ENCODE data around the gene RREB1.
A peak's percentile ranks its signal among the peaks of the same experiment; 100 is the strongest.

RREB1 gene

DNA sequence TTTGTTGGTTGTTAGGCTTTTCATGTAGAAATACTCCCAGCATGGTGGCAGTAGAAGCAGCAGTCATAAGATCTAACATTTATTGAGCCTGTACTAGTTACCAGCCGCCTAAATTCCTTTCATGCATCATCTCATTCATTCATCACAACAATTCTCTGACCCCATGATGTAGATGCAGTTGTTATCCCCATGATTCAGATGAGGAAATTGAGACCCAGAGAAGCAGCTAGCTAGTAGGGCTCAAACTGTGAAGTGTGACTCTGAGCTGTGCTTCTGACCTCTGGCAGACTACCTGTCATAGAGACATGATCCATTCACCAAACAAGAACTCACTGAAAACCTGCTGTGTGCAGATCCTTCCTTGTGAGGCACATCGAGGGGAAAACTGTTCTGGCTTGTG is 16.9 kb downstream of the RREB1 start:
- no peak for DNase-seq

DNA sequence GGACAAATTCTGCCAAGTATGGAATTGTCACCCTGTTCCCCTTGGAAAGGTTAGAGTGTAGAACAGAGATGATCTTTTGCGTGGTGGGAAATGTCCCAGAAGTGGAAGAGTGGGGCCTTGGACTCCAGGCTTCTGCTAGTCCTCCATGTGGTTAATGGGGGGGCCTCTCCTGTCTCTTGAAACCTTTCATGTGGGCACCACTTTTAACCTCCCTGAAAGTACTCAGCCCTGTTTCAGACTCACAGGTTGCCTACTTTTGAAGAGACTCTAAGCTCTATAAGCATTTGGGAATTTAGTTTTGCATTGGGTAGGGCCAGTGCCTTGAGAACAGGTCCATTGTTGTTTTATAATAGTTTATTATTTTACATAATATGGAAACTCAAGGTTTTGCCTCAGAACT is 17.5 kb downstream of the RREB1 start:
- DNase-seq = no peak

DNA sequence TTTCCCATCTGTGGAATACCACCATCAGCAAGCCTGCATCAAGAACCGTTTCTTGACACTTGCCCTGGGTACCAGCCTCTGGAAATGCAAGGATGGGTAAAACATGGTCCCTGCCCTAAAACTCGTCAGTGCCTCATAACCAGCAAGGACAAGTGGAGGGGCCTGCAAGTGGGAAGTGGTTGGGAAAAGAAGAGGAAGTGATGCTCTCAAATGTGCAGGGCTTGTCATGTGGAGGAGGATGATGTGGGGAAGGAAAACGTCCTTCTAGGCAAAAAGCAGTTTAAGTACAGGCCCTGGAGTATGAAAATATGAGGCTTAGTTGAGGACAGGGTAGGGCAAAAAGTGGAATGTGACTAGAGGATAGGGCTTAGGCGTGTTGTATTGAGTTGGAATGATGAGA is 19.0 kb downstream of the RREB1 start:
- DNase-seq = no peak

DNA sequence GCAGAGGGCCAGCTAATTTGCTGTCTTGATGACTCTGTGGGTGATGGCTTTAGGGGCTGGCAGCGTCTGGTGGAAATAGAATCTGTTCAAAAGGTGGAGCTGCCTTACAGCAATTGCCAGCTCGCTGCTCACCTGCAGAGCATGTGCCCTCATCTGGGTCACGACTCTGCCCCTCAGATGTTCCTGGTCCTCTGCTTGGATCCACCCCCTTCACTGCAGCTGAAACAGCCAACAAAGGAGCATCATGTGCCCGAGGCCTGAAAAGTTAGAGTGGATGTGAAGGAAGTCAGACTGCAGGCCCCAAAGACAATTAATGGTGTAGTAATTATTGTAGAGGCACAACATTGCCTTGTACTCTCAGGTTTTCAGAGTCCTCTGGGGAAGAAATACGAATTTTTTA is 19.9 kb downstream of the RREB1 start:
- DNase-seq = no peak

DNA sequence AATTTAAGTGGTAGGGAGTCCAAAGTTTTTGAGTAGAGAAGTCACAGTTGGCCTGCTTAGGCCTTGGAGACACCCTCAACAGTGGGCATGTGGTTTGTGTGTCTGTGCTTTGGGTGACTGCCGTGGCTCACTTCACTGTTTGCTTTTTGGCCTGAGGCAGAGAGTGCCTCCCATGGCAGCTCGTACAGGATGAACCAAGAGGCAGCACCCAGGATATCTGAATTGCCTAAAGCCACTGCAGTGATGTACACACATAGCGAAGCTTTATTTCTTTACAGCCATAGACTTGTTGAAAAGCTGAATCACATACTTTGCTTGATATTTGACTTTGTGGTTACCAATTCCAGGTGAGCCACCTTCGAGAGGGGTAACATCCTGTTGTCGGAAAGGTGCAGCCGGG is 21.6 kb downstream of the RREB1 start:
- no peak for DNase-seq

DNA sequence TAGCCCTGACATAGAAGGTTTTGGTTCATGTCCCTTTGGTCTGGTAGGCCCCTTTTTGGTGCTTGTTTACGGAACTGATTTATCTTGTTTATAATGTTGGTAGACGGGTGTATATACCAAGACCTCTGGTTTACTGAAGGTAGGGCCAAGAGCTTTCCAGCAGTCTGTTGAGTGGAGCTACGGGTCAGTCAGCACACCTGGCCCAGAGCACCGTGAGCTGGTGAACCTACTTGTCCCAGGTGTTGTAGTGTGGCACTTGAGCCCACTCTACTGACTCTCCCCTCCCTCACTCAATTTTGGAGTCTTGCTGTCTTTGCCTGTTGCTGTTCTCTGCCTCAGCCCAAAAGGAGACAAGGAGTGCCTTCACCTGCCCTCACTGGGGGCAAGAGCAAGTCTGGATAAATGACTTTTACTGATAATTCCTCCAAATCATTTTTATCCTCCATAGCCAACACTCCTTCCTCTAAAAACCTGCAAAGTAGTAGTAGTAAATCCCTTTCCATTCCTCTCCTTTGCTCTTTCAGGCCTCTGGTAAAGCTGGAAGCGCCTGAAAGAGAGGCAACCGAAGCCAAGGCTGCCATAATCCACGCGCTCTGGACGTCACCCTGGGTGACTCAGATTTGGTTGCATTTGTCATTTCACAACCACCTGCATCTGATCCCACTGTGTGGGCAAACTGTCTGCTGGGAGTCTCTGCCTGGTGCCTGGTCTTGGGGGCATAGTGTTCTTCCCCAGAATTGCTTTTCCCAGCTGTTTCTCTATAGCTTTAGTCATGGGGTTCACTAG is 22.2 kb downstream of the RREB1 start:
- no peak for DNase-seq

DNA sequence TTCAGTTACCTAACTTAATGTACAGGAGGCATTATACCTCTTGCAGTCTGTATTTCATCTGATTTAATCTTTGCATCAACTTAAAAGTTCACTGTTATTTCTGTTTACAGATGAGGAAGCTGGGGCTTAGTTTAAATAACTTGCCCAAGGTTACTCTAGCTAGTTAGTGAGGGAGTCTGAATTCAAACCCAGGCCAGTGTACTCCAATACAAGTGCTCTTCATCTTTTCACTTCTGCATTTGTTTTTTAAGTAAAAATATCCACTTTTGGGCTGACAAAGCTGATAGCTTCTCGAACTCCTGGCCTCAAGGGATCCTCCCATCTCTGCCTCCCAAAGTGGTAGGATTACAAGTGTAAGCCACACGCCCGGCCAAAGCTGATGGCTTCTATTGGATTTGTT is 23.6 kb downstream of the RREB1 start:
- no peak for DNase-seq

DNA sequence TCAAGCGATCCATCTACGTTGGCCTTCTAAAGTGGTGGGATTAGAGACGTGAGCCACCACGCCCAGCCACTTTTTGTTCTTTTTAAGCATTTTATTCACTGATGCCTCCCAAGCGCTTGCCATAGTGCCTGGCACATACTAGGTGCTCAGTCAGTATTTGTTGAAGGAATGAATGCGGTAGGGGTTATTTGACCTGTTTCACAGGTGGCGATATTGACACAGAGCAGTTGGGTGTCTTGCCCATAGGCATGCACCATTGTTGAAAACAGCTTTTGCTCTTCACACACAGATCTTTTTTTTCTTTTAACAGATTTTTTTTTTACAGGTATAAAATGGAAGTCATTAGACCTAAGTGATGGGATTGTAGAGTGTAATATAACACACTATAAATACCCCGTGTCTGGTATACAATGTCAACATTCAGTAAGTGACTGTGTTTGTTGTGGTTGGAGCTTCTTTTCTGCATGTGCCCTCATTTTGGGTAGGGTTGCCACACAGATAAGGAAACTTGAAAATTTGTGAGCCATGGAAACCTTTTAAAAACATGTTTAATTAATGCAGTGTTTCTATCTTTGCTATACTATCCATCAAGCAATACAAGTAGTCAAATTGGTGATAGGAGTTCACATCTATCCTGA is 24.8 kb downstream of the RREB1 start:
- no peak for DNase-seq

DNA sequence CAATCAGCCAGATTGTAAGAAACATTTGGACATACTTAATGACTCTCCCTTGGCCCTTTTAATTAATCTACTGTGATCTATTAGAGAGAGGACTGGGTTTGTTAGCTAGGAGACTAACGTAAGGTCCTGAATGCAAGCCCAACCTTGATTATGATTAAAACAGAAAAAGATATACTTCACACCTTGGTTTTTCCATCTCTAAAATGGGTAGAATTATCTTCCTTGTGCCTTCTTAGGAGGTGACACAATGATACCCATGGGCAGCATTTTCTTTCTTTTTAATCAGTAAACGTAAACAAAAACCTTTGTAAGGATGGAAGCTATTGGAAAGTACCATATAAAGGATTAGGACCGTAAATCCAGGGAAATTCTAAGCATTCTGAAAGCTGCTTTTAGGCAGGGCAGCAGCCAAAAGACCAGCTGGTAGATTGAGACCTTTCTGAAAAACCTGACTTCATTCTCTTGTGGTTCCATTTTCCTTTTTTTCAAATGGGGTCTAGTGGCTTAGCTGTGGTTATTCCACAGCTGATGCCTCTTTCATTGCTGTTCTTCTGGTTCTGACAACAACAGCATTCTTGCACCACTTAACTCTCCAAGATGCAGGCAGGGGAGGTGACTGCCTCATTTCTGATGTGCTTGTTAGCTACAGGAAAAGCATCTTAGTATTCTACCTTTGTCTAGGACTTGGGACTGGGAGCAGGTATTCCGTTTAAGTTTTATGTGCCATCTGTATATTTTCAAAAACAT is 27.4 kb downstream of the RREB1 start:
- DNase-seq = no peak

DNA sequence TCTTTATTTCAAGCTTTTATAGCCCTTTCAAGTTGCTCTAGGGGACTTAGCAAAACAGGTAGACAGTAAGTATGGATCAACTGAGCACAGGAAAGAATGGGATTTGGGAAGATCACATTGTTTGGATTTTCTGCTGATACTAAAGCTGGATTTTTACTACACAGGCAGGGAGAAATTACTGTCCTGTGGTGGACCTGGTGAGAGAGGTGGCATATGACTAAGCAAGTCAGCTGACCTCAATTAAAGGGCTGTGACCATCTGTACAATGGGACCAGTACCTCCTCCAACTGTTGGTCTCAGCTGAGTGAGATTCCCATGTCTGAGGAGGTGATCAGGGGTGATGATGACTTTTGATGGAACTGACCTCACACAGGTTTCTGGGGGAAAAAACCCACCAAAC is 28.0 kb downstream of the RREB1 start:
- DNase-seq = no peak

DNA sequence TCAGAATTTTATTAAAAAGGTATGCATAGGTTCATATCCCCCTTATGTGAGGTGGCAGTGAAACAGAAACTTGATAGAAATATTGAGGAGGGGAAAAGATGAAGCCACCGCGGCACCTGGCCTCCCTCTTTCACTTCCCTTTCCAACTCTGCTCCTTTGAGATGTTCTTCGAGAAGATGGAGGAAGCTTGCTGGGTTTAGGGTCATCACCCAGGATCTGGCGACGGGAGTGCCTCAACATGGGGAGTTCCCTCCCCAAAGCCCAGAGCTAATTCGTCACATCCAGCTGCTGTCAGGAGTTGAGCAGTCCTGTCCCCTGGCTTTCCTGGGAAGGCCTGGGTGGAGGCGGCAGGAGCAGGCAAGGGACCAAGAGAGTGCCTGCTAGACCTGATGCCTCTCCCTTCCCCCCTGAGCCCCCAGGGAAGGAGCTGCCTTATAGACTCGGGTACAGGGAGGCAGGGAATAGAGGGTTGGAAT is 29.1 kb downstream of the RREB1 start:
- no peak for DNase-seq

DNA sequence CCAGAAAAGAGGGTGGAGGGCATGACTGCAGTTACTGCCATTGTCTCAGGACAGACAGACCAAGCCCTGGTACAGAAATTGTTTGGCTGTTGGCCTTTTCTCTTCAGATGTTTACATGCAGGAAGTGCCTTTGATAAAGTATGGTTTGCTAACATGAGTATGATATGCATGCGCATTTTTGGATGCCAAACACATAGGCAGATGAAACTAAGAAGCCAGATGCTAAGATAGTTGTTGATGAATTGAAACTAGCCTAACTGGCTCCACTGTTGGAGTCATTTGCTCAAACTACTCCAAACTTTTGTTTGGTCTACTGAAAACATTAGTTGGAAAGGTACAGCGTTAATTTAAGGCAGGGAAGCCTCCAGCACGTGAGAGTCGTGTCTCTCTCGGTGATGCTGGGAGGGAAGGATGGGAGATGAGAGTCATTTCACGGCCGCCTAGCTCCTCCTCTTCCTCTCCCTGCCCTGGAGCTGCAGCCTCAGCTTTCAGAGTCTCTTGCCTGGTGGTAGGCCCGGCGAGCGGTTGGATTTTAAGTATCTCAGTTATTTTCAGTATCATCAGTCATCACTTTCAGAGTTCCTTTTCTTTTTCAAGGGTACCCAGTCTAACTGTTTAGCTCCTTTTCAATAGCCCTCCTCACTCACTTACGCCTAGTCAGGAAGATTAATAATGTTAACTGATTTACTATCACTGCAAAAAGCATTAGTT is 29.7 kb downstream of the RREB1 start:
- DNase-seq = peak in 2 of 4 experiments; percentile 15 to 24

DNA sequence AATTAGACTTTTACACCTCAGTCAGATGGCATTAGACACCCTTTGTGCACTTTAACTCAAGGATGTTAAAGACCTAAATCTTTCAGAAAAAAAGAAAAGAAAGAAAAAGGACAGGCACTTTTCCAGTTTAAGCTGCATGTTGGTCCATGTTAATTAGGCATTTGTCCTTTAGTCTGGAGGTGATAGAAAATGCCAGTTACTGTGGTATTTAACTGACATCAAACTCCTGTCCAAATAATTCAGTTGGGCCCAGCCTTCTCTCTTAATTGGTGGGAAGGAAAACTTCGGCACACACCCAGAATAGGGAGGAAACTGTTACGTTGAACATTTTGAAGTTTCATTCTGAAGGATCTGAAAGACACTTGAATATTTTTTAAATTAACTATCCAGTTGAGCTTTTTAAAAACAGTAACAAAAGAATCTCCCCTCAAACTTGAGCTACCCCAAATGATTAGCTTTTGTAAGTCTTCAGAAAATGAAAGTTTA is 30.3 kb downstream of the RREB1 start:
- DNase-seq = no peak

DNA sequence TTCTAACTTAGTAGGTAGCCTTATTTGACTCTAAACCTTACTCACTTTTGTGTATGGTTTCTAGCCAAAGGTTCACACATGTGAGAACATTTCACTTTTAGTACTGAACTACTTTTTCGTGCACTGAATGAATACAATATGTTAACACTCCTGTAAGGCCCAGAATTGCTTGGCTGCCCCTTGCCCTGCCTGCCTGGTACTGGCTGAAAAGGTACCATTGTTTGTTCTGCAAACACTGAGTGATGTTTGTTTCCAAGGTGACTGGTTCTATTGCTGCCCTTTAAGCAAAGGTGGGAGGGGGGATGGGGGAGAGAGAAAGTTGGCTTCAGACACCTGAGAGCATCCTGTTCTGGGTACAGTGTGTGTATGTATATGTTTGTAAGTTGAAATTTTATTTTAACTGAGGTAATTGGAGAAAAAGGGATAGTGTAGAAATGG is 31.2 kb downstream of the RREB1 start:
- DNase-seq = no peak

DNA sequence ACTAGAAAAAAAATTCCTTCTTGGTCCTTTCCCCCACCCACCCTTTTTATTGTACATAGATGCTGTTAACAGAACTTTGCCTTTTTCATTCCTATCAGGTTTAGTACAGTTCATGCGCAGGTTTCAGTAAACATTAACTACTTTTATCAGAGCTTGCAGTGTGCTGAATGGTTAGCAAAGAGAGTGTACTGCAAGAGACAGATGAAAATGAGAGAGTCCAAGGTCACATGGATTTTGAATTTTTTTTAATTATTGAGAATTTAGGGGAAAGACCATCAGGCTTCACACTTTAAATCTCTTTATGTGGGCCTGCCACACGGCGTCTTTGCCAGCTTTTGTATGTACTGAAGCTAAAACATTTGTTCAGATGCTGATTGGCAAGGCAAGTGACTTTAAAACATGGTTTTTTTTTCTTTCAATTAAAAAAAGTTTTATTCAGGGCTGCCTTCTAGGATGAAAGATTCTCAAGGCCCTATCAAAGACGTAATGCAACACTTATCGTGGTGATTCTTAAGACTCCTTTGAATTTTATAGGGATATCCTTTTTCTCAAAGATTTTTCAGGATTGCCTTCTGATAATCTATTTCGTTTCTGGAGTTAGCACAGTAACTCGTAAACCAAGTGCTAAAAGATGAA is 32.2 kb downstream of the RREB1 start:
- DNase-seq = no peak

DNA sequence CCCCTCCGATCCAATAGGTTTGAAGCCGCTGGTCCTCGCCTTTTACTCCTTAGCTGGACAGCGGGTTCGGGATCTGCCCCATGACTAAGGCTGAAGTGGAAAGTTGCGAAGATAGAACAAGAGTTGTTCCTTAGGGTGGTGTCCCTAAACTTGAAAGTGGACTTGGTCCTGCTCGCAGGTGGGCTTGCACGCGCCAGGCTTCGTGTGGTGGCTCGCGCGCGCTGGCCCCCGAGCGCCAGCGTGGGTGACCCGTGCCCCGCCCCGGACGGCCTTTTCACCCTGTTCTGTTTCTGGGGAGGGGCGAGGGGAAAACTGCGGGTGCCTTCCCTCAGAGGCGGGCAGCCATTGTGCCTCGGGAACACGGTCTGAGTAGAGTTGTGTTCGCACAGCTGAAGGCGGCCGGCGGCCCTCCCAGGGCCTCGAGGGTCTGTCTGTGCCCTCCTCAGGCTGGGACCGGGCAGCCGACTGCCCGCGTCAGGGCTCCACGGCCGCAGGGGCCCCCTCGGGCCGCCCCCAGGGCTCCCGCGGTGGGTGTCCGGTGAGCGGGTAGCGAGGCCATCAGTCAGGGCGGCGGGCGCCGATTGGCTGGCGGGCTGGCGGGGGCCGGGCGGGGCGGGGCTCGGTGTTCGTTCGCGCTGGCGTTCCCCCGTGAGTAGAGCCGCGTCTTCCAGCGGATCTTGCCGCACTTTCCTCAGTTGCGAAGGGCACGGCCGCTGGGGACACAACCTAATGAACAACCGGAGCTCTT is 33.0 kb downstream of the RREB1 start:
- DNase-seq = peak; percentile 65 to 69 (median 66)

DNA sequence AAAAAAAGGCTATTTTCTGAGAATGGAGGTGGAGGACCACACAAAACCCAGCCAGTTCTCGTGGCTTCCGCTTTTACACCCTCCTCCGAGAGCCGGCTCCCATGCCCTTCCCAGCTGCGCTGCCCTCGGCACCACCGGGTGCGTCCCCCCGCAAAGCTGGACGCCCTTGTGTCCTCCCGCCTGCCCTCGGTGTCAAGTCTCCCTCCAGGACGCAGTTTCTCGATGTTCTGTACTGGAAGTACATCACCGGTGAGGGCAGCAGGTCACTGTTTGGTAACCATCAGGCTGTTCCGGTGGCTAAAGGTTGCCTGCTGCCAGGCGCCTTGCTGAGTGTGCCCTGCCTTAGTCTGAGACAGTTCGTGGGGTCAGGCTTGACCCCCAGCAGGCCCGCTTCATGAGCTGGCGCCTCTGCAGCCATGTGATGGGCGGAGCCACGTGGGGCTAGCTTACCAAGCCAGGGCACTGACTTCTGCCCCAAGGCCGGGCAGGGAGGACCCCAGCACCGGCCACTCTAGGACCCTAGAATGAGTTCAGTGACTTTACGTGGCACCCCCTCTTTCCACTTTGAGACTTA is 34.6 kb downstream of the RREB1 start:
- DNase-seq = no peak

DNA sequence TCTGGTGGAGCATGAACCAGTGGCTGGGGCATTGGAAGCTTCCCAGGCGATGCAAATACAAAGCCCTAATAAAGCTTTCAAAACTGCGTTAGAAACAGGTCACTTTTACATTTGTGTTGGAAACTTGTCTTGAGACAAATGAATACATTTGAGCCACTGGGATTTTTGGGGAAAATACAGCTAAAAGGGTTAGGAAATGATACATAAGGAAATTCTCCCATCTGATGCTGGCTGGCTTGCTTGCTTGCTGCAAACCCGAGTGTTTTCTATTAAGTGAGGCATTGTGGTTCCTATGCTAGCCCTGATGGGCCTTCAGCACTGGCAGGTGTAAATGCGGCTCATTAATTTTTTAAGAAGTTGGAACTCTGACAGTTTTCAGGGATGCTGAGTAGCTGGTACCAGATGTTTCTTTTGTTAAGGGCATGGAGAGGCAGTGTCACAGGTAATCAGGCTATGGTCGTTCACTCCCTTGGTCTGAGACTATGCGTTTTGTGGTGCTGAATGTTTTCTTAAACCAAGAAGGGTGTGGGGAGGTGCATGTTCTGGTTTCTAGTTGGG is 35.2 kb downstream of the RREB1 start:
- no peak for DNase-seq

DNA sequence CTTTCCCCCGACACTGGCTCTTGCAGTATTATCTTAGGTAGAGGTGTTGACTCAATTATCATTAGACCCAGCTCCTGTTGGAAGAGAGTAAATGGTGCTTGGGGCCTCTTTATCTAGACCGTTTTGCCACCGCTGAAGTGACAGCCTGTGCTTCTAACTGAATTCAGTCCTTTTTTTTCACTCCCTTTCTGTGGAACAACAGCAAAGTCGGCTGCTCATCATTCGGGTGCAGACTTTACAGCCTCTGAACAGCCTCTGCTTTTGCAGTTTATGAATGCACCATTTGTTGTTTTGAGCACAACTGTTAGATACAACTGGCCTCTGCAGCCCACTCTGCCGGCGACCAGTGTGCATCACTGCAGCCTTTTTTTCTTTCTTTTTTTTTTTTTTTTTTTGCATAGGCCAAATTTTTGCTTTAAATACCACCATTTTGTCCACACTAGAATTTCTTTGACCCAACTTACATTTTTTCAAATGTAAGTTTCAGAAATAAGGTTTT is 35.8 kb downstream of the RREB1 start:
- no peak for DNase-seq

DNA sequence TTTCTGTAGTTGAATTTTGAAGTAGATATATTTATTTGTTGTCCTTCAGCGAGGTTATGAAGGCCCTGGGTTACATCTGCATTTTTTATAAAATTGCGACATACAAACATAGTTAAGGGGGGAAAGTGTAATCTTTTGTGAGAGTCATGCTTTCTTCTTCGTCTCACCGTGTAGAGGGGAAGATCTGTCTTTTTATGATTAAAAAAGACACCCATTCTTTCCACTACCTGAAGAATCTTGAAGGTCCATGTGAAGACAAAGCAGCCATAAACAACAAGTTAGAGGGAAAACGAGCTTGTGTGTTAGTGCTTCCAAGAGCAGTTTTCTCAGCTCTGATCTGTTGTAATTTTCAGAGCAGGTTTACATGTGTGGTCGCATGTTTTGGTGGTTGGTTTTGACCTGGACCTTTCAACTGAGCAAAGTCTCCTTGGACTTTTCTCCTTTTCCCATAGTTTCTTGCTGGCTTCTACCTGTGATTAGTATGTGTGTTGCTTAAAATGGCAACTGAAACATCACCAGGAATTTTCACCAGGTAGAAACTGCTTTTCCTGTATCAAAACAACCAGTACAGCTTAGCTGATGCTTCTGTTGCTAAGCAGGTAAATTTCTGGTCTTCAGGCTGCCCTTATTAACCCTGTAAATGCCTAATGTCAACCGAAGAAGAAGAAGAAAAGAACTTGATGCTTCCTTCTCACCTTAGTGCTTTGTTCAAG is 37.3 kb downstream of the RREB1 start:
- DNase-seq = no peak
